Measurements from ENCODE around the gene BBS9. TPM values are rescaled to one million over a fixed set of nuclear protein-coding genes. Genes with fewer than 3 reads are reported as not detected.
A peak's percentile ranks its signal among the peaks of the same experiment; 100 is the strongest.

The BBS9 gene
- total RNA-seq, 1 experiment from 2014 or later, result 9.0 TPM

- no peak for DNase-seq (ENCODE audit: extremely low read depth, low read depth)
Observed at GRCh38 chr7:33422825-33423645, 293.7 kb downstream of the BBS9 start.

DNA sequence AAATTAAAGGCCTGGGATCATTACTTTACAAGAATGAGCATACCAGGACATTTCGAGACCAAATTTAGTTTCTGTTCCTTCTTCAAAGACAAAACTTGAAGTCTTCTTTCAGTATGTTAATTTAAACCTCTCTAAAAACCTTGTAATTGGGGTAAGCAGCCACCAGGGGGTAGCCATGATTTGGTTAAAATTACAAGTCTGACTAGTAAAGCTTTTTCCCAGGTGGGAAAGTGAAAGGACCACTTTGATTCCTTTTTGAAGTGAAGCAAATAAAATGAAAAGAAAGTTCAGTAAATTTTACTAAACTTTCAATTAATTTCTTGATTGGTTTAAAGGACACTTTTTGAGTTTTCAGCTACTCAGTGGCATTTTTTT is 294.3 kb downstream of the BBS9 start:
- peak; percentile 30 for DNase-seq (ENCODE audit: extremely low read depth, low read depth)

DNA sequence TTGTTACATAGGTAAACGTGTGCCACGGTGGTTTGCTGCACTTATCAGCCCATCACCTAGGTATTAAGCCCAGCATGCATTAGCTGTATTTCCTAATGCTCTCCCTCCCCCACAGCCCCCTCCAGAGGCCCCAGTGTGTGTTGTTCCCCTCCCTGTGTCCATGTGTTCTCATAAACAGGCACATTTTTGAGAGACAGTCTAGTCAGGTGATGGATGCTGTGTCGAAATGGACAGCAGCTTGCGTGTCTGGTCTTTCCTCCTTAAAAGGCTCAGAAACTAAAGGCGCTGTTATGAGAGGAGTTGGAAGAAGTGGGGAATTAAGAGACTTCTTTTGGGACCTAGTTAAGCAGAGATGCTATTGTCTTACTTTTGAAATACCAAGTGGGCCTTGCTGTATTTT is 296.0 kb downstream of the BBS9 start:
- DNase-seq (ENCODE audit: extremely low read depth, low read depth), result no peak

DNA sequence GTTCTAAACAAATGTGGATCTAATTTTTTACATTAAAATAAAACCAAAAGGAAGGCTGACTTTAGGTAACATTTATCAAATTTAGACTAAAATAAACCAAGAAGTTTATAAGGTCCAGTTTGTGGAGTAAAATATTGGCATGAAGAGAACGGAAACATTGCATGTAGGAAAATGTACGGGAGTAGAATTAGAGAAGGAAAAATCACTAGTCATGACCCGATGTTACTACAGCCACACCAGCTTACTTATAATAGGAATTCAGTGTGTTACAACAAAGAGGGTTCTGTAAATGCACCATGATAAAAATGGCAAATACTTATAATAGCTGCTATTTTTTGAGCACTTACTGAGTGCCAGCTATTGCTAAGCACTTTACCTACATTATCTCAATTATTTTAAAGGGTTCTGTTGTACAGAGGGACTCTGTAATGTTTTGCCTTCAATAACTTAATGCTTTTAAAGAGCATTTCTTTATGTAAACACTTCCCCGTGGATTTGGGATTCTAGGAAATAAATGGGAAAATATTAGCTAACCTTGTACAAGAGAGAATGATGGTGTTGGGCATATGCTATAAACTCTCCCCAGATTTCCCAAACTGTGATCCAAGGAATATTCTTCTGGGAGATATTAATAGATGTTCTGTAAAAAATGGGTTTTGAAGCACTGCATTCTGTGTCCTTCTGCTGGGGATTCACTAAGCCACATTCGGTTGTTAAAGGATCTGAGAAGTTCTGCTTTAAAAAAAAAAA is 296.7 kb downstream of the BBS9 start:
- no peak for DNase-seq (ENCODE audit: extremely low read depth, low read depth)

- no peak for DNase-seq (ENCODE audit: extremely low read depth, low read depth)
Observed at GRCh38 chr7:33428415-33428814, 299.1 kb downstream of the BBS9 start.

DNA sequence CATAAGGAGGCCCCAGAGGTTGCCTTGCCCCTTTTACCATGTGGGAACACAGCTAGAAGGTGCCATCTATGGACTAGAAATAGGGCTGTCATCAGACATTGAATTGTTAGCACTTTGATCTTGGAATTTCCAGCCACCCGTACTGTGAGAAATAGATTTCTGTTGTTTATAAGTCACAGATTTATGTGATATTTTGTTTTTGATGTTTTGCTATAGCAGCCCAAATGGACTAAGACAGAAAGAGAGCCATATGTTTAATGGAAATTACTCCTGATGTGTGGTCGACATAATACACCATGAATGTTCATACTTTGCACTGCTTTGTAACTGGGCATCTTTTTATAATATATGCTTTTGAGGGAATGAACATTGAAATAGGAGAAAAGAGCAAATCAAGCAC is 302.2 kb downstream of the BBS9 start:
- DNase-seq (ENCODE audit: extremely low read depth, low read depth), result no peak

- no peak for DNase-seq (ENCODE audit: extremely low read depth, low read depth)
Observed at GRCh38 chr7:33432821-33433220, 303.5 kb downstream of the BBS9 start.

DNA sequence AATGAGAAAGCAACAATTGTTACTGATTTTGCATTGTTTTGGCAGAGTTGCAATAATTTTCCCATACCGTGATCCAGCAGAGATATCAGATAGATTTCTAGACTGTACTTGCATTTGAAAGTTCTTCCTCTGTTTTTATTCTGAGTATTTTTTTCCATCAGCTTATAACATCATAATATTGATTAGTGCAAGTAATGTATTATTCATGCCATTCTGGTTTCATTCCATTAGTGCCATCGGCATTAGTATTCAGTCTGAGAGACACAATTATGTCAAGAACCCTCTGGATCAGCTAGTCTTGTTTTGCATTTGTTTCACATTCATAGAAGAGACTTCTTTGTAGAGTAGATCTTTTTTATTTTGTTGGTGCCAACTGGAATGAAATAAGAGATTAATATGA is 304.0 kb downstream of the BBS9 start:
- DNase-seq (ENCODE audit: extremely low read depth, low read depth), result no peak

- no peak for DNase-seq (ENCODE audit: extremely low read depth, low read depth)
Observed at GRCh38 chr7:33444511-33444910, 315.1 kb downstream of the BBS9 start.

- DNase-seq (ENCODE audit: extremely low read depth, low read depth), result no peak
Observed at GRCh38 chr7:33446551-33446950, 317.2 kb downstream of the BBS9 start.

DNA sequence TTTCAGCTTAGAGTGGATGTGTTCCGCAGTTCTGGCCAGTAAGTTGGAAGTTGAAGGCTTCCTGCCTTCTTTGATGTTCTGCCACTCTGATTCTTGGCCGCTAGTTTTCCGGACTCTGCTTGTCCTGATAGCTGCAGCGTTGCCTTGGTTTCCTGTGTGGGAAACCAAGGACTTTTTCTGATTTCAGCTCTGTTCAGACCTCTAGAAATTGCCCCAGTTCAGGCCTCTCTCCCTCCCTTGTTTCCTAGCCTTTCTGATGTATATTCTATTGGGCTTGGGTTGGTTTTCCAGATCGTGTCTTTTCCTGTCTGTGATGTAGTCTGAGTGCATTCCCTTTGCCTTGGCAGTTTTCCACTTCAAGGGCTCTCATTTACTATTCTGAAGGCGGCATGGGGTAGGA is 318.7 kb downstream of the BBS9 start:
- DNase-seq (ENCODE audit: extremely low read depth, low read depth), result no peak

DNA sequence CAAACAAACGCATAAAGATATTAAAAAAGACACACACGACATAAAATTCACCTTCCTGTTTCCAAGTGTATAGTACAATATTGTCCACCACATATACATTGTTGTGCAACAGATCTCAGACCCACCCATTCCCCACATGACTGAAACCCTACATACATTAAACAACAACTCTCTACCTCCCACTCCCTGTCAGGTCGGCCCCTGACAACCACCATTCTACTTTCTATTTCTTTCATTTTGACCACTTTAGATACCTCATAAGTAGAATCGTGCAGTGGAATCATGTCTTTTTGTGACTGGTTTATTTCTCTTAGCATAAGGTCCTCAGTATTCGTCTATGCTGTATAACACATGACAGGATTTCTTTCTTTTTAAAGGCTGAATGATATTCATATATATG is 320.5 kb downstream of the BBS9 start:
- DNase-seq (ENCODE audit: extremely low read depth, low read depth), result no peak

- no peak for DNase-seq (ENCODE audit: extremely low read depth, low read depth)
Observed at GRCh38 chr7:33452805-33453502, 323.6 kb downstream of the BBS9 start.

- no peak for DNase-seq (ENCODE audit: extremely low read depth, low read depth)
Observed at GRCh38 chr7:33457039-33457438, 327.7 kb downstream of the BBS9 start.

- DNase-seq (ENCODE audit: extremely low read depth, low read depth), result no peak
Observed at GRCh38 chr7:33458581-33458980, 329.2 kb downstream of the BBS9 start.

- DNase-seq (ENCODE audit: extremely low read depth, low read depth), result peak; percentile 25
Observed at GRCh38 chr7:33459340-33459751, 330.0 kb downstream of the BBS9 start.

GRCh38 chr7:33463131-33463530 is 333.8 kb downstream of the BBS9 start:
- no peak for DNase-seq (ENCODE audit: extremely low read depth, low read depth)

GRCh38 chr7:33466203-33466602 is 336.8 kb downstream of the BBS9 start:
- no peak for DNase-seq (ENCODE audit: extremely low read depth, low read depth)

GRCh38 chr7:33471636-33472242 is 342.4 kb downstream of the BBS9 start:
- no peak for DNase-seq (ENCODE audit: extremely low read depth, low read depth)

DNA sequence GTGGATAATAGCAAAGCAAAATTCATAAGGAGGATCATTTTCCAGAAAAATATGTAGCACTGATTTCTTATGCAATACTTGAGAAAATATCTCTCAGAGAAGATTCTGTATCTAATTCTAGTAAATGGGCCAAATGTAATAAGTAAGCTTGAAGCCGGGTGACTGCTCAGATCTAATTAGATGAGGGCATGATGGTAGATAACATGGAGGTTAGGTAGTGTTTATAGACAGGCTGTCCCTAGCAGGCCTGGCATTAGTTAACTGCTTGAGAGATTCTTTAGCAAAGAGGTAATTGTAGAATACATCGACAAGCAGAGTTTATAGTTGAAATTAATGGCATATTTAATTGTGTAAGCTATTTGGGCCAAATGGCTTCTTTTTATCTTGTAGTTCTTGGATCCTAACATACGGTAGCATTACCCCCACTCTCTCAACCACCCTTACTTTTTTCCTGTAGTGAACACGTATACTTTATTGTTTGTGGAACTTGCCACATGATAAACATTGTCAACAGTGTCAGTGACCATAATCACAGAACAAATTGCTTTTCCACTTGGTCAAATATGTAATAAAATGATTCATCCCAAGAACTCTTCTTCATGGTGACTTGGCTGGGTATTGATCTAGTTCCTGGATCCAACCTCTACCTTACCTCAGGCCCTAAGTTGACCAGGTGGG is 343.1 kb downstream of the BBS9 start:
- no peak for DNase-seq (ENCODE audit: extremely low read depth, low read depth)

All from NCI-H460 (cell line).